ENCODE data around the gene SRSF6.
A peak's percentile ranks its signal among the peaks of the same experiment; 100 is the strongest.
"Not testable (repeated sequence)": the region's sequence is repeated elsewhere in the genome, so short reads cannot be mapped to it uniquely, and the experiment has no call there.

Gene SRSF6

GRCh38 chr20:43457640-43458421, at the start of gene SRSF6:
SRSF6 (plus strand) TSS chr20:43457896; CDS start chr20:43458034, 138 bp downstream.
- DNase-seq (ENCODE audit: insufficient read length, low spot score) (peak; percentile 80), FAIRE-seq (peak; percentile 83)

DNA sequence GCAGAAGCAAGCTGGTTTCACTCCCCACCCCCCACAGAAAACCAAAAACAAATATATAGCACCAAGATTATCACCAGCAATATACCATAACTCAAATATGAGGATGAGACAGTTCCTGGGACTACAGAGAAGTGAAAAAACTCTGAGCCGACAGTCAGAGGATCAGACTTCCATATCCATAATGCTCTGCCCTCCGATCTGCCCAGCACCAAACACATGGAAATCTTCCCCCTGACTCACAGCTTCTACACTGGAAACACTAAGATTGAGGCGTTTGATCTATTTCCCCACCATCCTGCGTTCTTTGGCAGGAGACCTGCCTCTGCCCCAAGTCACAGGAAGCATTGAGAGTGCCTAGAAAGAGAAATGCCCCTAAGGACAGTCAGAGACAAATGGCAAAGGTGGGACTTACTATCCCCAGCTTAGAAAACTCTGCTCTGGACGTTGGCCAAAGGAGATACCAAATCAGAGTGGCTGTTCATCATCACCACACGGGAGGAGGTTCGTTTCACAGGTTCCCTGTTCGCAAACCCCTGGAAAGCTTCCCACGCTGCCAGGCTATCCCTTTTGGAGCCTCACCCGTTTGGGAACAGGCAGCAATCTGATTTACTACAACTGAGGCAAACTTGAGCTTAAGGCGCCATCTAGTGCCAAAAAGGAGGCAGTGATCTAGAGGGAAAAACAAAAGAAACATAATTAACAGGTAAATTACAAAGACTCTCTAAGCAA, 48.7 kb upstream of the SRSF6 start:
- peak; percentile 53 for FAIRE-seq
- DNase-seq (ENCODE audit: insufficient read length, low spot score) = no peak

GRCh38 chr20:43409577-43409913, 48.2 kb upstream of the SRSF6 start:
- FAIRE-seq = no peak
- no peak for DNase-seq (ENCODE audit: insufficient read length, low spot score)

- FAIRE-seq = no peak
- DNase-seq (ENCODE audit: insufficient read length, low spot score) = no peak
Measured at GRCh38 chr20:43415661-43416430, 41.9 kb upstream of the SRSF6 start.

DNA sequence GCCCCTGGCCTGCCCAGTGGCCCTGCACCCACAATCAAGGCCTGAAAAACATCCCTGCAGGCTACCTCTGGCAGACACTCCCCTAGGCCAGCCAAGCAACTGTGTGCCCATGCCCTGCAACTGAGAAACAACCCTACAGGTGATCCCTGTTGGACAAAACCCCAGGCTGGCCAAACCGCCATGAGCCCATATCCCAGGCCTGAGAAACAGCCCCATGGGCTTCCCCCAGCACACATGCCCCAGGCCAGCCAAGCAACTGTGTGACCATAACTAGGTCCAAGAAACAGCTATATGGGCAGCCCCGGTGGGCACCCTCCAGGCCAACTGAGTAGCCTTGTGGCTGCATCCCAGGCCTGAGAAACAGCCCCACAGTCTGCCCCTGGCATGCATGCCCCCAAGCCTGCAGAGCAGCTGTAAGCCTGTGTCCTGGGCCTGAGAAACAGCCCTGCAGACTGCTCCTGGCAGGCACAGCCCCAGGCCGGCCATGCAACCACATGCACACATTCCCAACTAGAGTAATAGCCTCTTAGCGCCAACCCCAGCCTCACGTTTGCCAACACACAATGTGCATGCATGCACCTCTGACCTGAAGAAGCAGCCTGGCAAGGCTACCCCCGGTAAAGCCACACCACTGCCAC, 41.0 kb upstream of the SRSF6 start:
- FAIRE-seq (no peak), DNase-seq (ENCODE audit: insufficient read length, low spot score) (no peak)

DNA sequence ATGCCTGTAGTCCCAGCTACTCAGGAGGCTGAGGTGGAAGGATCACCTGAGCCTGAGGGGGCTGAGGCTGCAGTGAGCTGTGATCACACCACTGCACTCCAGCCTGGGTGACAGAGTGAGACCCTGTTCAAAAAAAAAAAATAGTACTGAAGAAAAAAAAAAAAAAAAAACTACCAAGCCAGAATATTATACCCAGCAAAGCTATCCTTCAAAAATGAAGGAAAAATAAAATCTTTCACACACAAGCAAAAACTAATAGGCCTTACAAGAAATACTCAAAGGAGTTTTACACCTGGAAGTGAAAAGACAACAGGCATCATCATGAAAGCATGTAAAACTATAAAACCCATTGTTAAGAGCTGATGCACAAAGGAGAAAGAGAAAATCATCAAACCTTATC, 37.5 kb upstream of the SRSF6 start:
- DNase-seq (ENCODE audit: insufficient read length, low spot score) (no peak), FAIRE-seq (no peak)

- not testable (repeated sequence) for DNase-seq (ENCODE audit: insufficient read length, low spot score); FAIRE-seq
Measured at GRCh38 chr20:43420913-43421312, 36.8 kb upstream of the SRSF6 start.

DNA sequence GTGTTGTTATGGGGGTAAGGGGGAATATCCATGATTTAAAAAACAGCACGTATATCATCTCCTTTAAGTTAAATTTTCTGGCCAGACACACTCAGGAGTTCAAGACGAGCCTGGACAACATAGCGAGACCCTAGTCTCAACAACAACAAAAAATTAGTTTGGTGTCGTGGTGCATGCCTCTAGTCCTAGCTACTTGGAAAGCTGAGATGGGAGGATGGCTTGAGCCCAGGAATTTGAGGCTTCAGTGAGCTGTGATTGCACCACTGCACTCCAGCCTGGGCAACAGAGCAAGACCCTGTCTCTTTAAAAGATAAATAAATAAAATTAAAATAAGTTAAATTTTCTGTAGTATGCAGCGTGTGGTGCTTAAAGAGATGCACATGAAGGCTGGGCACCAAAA, 31.5 kb upstream of the SRSF6 start:
- no peak for DNase-seq (ENCODE audit: insufficient read length, low spot score)
- no peak for FAIRE-seq

- no peak for FAIRE-seq
- DNase-seq (ENCODE audit: insufficient read length, low spot score) = no peak
Measured at GRCh38 chr20:43430265-43431133, 27.2 kb upstream of the SRSF6 start.

DNA sequence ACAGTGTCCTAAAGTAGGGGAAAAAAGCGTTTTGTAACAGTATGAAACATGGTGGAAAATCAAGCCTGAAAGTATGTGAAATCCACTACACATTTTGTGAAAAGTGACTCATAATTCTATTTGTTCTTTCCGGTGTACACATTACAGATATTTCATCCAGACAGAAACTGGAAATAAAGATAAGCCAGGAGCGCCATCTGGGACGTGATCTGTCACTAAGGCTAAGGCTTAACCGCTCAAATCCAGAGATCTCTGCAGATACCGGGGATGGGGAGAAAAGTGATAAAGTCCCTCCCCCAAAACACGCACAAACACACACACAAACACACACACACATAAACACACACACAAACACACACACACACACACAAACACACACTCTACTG, 26.6 kb upstream of the SRSF6 start:
- no peak for DNase-seq (ENCODE audit: insufficient read length, low spot score)
- no peak for FAIRE-seq

GRCh38 chr20:43432498-43432897, 25.2 kb upstream of the SRSF6 start:
- DNase-seq (ENCODE audit: insufficient read length, low spot score) (no peak), FAIRE-seq (no peak)

DNA sequence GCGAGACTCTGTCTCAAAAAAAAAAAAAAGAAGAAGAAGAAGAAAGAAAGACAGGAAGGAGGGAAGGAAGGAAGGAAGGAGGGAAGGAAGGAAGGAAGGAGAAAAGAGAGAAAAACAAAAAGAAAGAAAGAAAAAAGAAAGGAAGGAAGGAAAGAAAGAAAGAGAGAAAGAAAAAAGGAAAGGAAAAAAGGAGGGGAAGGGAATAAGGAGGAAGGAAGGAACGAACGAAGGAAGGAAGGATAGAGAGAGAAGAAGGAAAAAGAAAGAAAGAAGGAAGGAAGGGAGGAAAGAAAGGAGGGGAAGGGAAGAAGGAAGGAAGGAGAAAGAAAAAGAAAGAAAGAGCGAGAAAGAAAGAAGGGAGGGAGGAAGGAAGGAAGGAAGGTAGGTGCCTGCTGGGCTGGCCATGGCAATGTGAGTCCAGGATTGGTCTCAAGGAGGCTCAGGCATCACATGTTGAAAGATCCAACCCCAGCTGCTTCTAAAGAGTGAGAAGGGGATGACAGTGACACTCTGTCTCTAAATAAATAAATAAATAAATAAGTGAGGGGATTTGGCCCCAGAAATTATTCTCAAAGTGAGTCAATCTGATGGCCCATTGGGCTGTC, 24.3 kb upstream of the SRSF6 start:
- DNase-seq (ENCODE audit: insufficient read length, low spot score) (no peak), FAIRE-seq (no peak)

DNA sequence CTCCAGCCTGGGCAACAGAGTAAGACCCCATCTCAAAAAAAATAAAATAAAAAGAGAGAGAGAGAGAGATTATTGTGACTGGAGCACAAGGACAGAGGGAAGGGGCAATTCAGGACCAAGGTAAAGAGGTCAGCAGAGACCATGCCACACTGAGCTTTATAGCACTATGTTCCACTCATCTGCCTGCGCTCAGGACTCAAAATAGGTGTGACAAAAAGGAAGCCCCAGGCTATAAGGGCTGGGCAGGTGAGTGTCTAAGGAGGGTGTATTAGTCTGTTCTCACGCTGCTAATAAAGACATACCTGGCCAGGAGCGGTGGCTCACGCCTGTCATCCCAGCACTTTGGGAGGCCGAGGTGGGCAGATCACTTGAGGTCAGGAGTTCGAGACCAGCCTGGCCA, 23.1 kb upstream of the SRSF6 start:
- DNase-seq (ENCODE audit: insufficient read length, low spot score) = no peak
- no peak for FAIRE-seq

- DNase-seq (ENCODE audit: insufficient read length, low spot score) (no peak), FAIRE-seq (peak; percentile 78)
Measured at GRCh38 chr20:43438578-43439316, 18.9 kb upstream of the SRSF6 start.

DNA sequence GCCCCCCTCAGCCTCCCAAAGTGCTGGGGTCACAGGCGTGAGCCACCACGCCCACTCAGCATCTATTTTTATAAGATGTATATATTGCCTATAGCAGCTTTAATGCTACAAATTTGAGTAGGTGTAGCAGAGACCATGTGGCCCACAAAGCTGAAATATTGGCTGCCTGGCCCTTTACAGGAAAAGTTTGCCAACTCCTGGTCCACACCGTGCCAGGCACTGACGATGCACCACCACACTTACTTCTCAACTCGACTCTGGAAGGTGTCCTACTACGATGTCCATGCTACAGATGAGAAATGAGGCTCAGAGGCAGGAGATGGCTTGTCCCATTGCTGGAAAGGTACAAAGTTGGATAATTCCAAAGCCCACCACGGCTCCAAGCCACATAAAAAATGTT, 17.2 kb upstream of the SRSF6 start:
- FAIRE-seq (no peak), DNase-seq (ENCODE audit: insufficient read length, low spot score) (no peak)

DNA sequence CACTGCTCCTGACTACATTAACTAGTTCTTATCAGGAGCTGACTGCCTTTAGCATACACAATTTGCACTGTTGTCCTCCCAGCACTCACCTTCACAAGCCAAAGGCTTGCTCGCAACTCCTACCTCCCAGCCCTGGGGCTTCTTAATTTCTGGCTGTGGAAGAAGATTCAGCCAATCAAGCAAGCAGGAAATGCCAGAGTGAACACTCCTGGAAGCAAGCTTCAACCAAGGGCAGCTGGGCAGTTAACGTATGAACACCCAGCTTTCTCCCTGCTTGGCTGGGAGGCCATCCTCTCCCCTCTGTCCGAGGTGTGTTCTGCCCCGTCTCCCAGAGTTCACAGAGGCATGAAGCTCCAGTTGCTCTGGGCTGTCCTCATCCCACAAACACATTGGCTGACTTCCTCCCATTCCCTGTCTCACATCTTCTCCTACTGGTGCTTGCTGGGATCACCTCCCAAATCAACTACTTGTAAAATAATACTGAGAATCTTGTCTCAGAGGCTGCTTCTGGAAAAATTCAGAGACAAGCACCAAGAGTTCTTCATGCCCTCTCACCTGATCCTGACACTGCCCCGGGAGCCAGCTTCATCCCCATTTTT, 15.3 kb upstream of the SRSF6 start:
- DNase-seq (ENCODE audit: insufficient read length, low spot score) (no peak), FAIRE-seq (no peak)

- no peak for DNase-seq (ENCODE audit: insufficient read length, low spot score)
- no peak for FAIRE-seq
Measured at GRCh38 chr20:43444107-43444506, 13.6 kb upstream of the SRSF6 start.

DNA sequence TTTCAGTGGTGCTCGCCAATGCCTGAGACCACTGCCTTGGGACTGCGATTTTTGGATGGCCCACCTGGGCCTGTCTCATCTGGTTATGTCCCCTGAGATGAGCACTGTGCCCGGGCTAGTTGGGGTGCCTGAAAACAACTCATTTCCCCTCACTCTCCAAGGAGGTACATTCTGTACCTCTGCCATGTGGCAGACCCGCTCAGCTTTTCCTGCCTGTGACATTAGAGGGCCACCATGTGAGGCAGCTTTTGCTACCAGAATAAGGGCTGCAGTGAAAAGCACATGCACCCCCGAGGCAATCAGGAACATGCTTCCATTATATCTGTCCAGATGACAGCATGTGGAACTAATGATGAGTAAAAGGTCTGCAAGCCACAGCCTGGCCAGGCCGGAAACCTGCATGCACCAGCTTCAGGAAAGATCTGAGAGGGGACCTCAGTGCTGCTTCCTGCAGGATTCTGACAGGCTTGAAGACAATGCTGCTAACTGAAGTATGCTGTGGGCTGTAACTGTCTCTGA, 11.3 kb upstream of the SRSF6 start:
- no peak for DNase-seq (ENCODE audit: insufficient read length, low spot score)
- FAIRE-seq = no peak

GRCh38 chr20:43448431-43448747, 9.3 kb upstream of the SRSF6 start:
- FAIRE-seq = not testable (repeated sequence)

More at GRCh38 chr20:43448431-43448747, 9.3 kb upstream of the SRSF6 start:
- not testable (repeated sequence) for DNase-seq (ENCODE audit: insufficient read length, low spot score)

Measured in GM19239 (cell line).